Femur (tissue), 1 donor: ENCODE results near the gene TCEA3.
"Not testable (repeated sequence)": the region's sequence is repeated elsewhere in the genome, so short reads cannot be mapped to it uniquely, and the experiment has no call there.

Experiments
- DNase-seq: peaks from one replicate; pipeline ENCODE4 v3.0.0-alpha.2; 2017

The TCEA3 gene

DNA sequence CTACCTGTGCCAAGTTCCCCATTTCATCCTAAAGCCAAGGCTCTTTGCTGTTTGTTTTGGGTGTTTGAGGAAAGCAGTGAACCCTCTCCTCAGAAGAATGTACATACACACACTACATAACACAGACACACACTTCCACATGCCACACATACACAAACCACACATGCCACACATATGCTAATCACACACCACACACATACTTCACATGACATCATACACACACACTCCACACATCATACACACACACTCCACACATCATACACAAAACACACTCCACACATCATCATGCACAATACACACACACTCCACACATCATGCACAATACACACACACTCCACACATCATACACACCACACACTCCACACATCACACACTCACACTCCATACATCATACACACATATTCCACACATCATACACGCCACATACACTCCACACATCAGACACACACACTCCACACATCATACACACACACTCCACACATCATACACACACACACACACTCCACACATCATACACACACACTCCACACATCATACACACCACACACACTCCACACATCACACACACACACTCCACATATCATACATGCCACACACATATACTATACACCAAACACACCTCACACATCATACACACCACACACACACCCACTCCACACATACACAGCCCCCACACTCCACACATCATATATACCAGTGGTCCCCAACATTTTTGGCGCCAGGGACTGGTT, 32.3 kb downstream of the TCEA3 start:
- DNase-seq: no peak

DNA sequence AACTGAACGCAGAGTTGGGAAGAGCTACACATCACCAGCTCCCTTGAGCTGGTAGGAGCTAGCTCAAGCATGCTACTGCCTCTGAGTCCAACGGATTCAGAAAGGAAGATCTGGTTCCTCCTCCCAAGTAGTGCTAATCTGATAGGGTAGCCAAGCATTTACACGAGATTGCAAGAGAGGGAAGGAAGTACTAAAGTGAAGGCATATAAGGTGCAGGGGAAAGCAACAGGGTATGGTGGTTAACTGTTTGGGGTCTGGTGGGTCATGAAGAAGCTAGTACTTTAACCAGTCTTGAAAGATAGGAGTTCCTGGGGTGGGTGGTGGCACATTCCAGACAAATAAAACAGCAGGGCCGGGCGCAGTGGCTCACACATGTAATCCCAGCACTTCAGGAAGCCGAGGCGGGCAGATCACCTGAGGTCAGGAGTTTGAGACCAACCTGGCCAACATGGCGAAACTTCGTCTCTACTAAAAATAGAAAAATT, 34.7 kb downstream of the TCEA3 start:
- no peak for DNase-seq

GRCh38 chr1:23387494-23387893, 37.1 kb downstream of the TCEA3 start:
- DNase-seq: no peak

- no peak for DNase-seq
Observed at GRCh38 chr1:23385119-23385621, 39.4 kb downstream of the TCEA3 start.

- DNase-seq: no peak
Observed at GRCh38 chr1:23384312-23385058, 40.1 kb downstream of the TCEA3 start.

- no peak for DNase-seq
Observed at GRCh38 chr1:23383577-23384311, 40.8 kb downstream of the TCEA3 start.

GRCh38 chr1:23381233-23381885, 43.2 kb downstream of the TCEA3 start:
- no peak for DNase-seq

DNA sequence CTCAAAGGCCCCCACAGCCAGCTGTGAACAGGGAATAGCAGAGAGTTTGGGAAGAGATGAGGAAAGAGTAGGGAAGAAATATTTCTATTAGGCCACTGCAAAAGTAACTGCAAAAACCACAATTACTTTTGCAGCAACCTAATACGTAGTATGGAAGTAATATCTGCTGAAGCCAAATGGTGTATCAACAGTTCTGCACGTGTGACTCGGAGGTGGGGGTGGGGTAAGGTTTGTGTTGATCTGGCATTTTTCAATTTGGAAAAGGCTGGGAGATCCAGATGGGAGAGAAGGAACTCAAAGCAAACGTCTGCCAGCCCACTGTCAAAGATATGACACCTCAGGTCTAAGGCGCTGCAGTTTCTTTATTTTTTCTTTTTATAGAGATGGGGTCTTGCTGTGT, 43.8 kb downstream of the TCEA3 start:
- DNase-seq: no peak

GRCh38 chr1:23380236-23380635, 44.3 kb downstream of the TCEA3 start:
- not testable (repeated sequence) for DNase-seq

- no peak for DNase-seq
Observed at GRCh38 chr1:23376890-23377811, 47.4 kb downstream of the TCEA3 start.

DNA sequence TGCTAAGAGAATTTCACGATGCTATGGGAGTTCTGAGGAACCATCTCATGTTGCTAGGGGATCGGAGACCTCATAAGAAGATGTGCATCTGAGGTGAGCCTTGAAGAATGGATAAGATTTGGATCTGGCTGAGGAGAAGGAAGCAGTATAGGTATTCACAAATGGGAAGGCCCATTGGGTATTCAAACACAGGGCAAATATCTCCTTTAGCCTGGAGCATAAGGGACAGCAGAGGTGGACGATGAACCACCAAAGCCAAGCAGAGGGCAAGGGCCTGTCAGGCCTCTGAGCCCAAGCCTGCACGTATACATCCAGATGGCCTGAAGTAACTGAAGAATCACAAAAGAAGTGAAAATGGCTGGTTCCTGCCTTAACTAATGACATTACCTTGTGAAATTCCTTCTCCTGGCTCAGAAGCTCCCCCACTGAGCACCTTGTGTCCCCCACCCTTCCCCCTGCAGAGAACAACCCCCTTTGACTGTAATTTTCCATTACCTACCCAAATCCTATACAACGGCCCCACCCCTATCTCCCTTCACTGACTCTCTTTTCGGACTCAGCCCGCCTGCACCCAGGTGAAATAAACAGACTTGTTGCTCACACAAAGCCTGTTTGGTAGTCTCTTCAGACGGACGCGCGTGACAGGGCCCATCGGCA, 50.3 kb downstream of the TCEA3 start:
- DNase-seq: not testable (repeated sequence)

GRCh38 chr1:23371987-23372880, 52.3 kb downstream of the TCEA3 start:
- DNase-seq: no peak

DNA sequence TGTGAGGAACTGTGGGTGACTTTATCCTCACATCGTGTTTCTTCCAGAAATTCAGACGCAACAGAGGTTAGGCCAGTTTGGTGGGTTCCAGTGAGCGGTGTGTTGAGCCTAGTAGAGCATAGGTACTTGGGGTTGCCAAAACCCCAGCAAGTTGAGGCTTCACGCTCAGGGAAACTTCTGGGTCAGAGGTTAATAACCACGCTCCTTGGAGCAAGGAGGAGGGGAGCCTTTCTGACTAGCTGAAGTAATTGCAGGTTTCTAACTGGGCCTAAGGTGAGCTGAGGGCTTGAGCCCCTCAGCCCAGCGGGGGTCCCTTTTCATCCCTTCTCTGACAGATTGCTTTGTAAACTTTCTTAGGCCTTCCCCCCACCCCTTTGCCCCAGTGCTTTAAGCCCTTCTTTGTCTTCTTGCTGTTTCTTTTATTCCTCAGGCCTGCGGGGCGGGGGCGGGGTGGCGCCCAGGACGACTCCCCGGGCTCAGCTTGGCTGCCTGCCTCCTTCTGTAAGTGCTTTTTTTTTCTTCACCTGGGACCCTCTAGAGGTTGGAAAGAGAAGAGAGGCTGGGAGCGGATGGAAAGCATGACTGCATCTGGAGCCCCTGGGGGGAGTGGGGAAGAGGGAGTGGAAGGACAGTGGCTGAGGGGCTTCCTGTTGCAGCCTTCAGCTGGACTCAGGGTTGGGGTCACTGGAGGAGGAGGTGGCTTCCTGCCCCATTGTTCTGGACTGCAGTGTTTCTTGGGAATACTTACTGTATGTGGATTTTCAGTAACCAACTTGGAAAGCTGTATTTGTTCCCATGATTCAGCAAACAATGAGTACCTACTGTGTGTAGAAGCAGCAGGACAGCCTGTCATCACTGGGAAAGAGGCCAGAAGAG, 53.6 kb downstream of the TCEA3 start:
- peak; percentile 79 for DNase-seq

DNA sequence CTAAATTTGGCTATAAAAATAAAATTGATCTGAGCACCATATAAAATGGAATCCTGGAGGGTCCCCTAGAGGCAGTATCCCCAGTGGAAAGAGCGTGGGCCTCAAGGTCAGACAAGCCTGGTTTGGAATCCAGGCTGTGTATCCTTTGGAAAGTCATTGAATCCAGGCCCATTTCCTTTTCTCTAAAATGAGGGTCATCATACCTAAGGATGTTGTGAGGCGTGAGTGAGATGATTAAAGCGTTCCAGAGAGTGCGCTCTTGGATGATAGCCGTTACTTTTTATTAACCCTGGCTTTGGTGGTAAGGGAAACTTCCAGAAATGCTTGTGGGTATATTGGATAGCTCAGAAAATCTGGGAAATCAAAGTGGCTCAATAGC, 54.2 kb downstream of the TCEA3 start:
- no peak for DNase-seq

- peak; percentile 94 for DNase-seq
Observed at GRCh38 chr1:23369335-23370013, 55.1 kb downstream of the TCEA3 start, which contains the start of gene ZNF436. TSS of gene ZNF436 (minus strand) at chr1:23369836. CDS start at chr1:23368005, 1,831 bp downstream.

DNA sequence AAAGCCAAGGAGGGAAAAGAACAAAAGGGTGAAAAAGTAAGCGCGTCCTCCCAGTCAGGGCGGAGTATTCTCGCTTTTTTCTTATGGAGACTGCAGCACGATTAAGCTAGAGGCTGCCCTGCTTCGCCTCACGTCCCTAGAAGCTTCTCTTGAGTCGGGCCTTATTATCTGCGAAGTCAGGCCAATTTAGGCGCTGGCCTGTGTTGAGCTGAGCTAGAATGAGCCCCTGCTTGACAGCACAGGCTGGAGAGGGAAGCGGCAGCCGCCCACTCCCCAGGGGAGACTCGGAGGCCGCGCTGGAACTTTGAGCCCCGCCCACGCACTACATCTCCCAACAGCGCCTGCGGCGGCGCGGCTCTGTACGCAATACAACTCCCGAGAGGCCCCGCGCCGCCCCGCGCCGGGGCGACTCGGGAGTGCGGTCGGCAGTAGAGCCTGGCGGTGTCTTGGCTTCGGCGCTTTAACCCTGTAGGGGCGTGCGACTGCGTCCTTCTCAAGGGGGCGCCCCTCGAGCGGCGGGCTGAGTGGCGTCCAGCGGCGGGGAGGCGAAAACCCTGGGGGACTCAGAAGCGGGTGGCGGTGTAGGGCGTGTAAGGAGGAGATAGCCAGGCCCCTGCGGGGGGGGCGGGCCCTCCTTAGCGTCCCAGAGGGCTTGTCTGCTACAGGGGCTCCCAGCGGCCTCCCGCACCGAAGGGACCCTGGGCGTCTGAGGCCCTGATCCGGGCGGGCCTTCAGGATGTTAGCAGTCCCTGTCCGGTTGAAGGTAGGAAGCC, 55.8 kb downstream of the TCEA3 start:
- peak; percentile 94 for DNase-seq

DNA sequence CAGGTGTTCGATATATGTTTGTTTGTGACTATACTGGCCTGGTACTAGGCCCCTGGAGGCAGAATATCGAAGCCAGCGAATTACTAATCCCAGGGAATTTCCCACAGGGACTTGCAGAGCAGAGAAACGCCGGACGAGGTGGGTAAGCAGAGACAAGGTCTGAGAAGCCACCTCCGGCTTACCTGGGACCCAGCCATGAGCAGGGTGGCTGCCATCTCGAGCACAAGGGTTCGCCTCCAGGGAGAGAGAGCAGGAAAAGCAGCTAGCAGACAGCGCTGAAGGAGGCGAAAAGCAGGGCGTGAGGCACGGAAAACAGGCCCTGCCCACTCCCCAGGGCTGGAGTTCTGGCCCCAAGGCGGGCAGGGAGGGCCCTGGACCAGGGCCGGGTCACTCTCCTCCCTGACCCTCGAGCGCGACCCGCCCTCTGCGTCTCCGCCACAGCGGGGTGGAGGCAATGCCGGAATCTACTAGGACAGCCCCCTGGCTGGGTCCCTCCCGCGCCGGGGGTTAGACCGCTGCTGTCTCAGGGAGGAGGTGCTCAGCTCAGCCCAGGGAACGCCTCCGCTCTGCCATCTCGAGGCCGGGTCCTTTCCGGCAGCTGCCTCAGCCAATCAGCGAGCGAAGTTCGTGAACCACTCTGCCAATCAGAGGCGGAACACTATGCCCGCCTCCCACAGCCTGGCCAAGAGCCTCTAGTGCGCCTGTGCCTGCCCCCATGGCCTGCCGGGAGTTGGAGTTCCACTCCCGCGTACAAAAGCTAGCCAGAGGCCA, 56.6 kb downstream of the TCEA3 start:
- peak; percentile 99 for DNase-seq
